Glutamatergic neuron (in vitro differentiated cells): ENCODE data around the gene FCRL6. TPM values are rescaled to one million over a fixed set of nuclear protein-coding genes. Genes with fewer than 3 reads are reported as not detected.

ENCODE experiments used
- DNase-seq: peaks from one replicate; pipeline ENCODE4 v3.0.0; 2022
- H3K27ac Mint-ChIP-seq: one replicate; pipeline ENCODE4 v1.8.0; 2020; ENCODE audit warnings: mild to moderate bottlenecking, mixed read lengths, inconsistent platforms; ENCODE audit not compliant: unreplicated experiment
- H3K27me3 Mint-ChIP-seq: one replicate; pipeline ENCODE4 v1.8.0; 2020; ENCODE audit warnings: mild to moderate bottlenecking, moderate library complexity, mixed read lengths, inconsistent platforms; ENCODE audit not compliant: unreplicated experiment
- H3K36me3 Mint-ChIP-seq: one replicate; pipeline ENCODE4 v1.8.0; 2020; ENCODE audit warnings: mild to moderate bottlenecking, mixed read lengths, inconsistent platforms; ENCODE audit not compliant: unreplicated experiment
- H3K4me1 Mint-ChIP-seq: one replicate; pipeline ENCODE4 v1.8.0; 2020; ENCODE audit warnings: mild to moderate bottlenecking, low read depth, mixed read lengths, inconsistent platforms; ENCODE audit not compliant: unreplicated experiment
- H3K4me3 Mint-ChIP-seq: one replicate; pipeline ENCODE4 v1.8.0; 2020; ENCODE audit warnings: mild to moderate bottlenecking, mixed read lengths, inconsistent platforms; ENCODE audit not compliant: unreplicated experiment
- H3K9me3 Mint-ChIP-seq: one replicate; pipeline ENCODE4 v1.8.0; 2020; ENCODE audit warnings: mild to moderate bottlenecking, moderate library complexity, mixed read lengths, inconsistent platforms; ENCODE audit not compliant: unreplicated experiment
- total RNA-seq: library from RNA; stranded (reverse); fragmentation: NEBNext Ultra II Directional; extraction: Animal tissue kit (Norgen Biotek cat#: 25700); gene quantifications from one replicate; pipeline ENCODE4 v1.2.1, GENCODE V29; 2021; ENCODE audit not compliant: unreplicated experiment
- TF ChIP-seq, protein P1 (sequence below): fragments of 200-600 bp; sonication (generic); IDR thresholded peaks from one replicate; pipeline ENCODE4 v1.5.0; 2021; ENCODE audit not compliant: partially characterized antibody, unreplicated experiment

The FCRL6 gene
- total RNA-seq, 1 donor from 2014 or later = not detected

- H3K4me3 Mint-ChIP-seq = no peak overlapping the region
- no peaks in the 10 kb centered on the region for H3K9me3 Mint-ChIP-seq
- H3K27ac Mint-ChIP-seq = no peak overlapping the region
- TF ChIP-seq, protein P1, sequence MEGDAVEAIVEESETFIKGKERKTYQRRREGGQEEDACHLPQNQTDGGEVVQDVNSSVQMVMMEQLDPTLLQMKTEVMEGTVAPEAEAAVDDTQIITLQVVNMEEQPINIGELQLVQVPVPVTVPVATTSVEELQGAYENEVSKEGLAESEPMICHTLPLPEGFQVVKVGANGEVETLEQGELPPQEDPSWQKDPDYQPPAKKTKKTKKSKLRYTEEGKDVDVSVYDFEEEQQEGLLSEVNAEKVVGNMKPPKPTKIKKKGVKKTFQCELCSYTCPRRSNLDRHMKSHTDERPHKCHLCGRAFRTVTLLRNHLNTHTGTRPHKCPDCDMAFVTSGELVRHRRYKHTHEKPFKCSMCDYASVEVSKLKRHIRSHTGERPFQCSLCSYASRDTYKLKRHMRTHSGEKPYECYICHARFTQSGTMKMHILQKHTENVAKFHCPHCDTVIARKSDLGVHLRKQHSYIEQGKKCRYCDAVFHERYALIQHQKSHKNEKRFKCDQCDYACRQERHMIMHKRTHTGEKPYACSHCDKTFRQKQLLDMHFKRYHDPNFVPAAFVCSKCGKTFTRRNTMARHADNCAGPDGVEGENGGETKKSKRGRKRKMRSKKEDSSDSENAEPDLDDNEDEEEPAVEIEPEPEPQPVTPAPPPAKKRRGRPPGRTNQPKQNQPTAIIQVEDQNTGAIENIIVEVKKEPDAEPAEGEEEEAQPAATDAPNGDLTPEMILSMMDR = no peak
- H3K27me3 Mint-ChIP-seq = peaks cover 5% of the 10 kb centered on the region
- no peak for DNase-seq
- H3K36me3 Mint-ChIP-seq = no peaks in the 10 kb centered on the region
- peaks cover 7% of the 10 kb centered on the region for H3K4me1 Mint-ChIP-seq
Measured at GRCh38 chr1:159815926-159816325, 13.8 kb downstream of the FCRL6 start.

DNA sequence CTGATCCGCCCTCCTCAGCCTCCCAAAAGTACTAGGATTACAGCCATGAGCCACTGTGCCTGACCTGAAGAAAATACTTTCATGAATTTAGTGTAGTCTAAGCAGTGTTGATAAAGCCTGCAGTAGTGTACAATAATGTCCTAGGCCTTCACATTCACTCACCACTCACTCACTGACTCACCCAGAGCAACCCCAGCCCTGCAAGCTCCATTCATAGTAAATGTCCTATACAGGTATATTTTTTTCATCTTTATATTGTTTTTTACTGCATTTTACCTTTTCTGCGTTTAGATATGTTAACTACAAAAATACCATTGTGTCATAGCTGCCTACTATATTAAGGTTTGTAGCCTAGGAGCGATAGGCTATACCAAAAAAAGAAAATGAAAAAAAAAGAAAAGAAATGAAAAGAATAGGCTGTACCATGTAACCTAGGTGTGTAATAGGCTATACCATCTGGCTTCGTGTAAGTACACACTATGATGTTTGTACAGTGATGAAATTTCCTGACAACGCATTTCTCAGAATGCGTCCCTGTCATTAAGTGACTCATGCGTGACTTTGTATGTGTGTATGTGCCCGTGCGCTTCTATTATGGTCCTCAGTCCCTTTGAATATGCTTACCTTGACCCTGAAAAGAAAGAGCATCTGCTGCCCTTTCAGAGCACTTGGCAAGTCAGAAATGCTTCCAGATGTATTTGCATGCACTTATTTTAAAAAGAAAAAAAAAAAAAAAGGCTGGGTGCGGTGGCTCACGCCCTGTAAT, 15.3 kb downstream of the FCRL6 start:
- H3K9me3 Mint-ChIP-seq = no peaks in the 10 kb centered on the region
- H3K27me3 Mint-ChIP-seq = peaks cover 6% of the 10 kb centered on the region
- H3K4me1 Mint-ChIP-seq = peaks cover 17% of the 10 kb centered on the region
- H3K27ac Mint-ChIP-seq = no peak overlapping the region
- no peaks in the 10 kb centered on the region for H3K36me3 Mint-ChIP-seq
- no peak for DNase-seq
- TF ChIP-seq, protein P1 = no peak
- H3K4me3 Mint-ChIP-seq = no peak overlapping the region

GRCh38 chr1:159821171-159821867, 19.2 kb downstream of the FCRL6 start:
- Mint-ChIP-seq H3K36me3 (no peaks in the 10 kb centered on the region), H3K4me3 (peak overlapping the region; percentile 16), H3K9me3 (peaks cover 18% of the 10 kb centered on the region), H3K27me3 (peaks cover 17% of the 10 kb centered on the region), H3K27ac (no peak overlapping the region), H3K4me1 (peaks cover 32% of the 10 kb centered on the region)
- TF ChIP-seq, protein P1 = peak; percentile 69
- DNase-seq = peak; percentile 78

GRCh38 chr1:159823406-159823805, 21.2 kb downstream of the FCRL6 start:
- peak; percentile 73 for DNase-seq
- TF ChIP-seq, protein P1 = no peak
- Mint-ChIP-seq H3K36me3 (no peaks in the 10 kb centered on the region), H3K27me3 (peaks cover 17% of the 10 kb centered on the region), H3K4me3 (peak overlapping the region; percentile 45), H3K4me1 (peaks cover 32% of the 10 kb centered on the region), H3K27ac (peak overlapping the region; percentile 60), H3K9me3 (peaks cover 18% of the 10 kb centered on the region)

DNA sequence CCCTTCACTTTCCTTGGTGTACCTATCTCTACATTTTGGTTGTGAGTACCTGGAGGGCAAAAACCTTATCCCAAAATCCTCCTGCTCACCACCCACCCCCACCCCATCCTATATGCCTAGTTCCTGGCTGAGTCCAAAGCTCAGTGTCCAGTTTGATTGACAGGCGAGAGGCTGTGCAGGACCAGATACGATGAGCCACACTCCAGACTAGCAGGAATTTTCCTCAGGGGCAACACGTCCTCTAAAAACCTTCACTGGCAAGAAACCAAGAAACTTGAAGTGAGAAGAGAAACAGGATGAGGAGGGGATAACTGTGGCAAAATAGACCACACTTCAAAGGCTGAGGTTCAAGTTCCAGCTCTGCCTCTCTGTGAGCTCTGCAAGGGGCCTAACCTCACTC, 23.4 kb downstream of the FCRL6 start:
- Mint-ChIP-seq H3K4me3 (no peak overlapping the region), H3K36me3 (no peaks in the 10 kb centered on the region), H3K27ac (no peak overlapping the region), H3K27me3 (peaks cover 22% of the 10 kb centered on the region), H3K4me1 (peaks cover 36% of the 10 kb centered on the region), H3K9me3 (peaks cover 18% of the 10 kb centered on the region)
- TF ChIP-seq, protein P1 = no peak
- DNase-seq = no peak
